Keratinocyte (primary cell): ENCODE results near the gene TRPV5.

Experiments used
- EZH2 ChIP-seq: IDR thresholded peaks from one replicate; pipeline ENCODE4 v1.6.1; 2012; ENCODE audit warnings: inconsistent platforms, mild to moderate bottlenecking, low read length, moderate library complexity
- TF ChIP-seq, protein P1 (sequence below), 3 experiments: IDR thresholded peaks in 1 of 3; conservative IDR thresholded peaks in 1 of 3; optimal IDR thresholded peaks in 1 of 3; 2 replicates in 2 of 3; 3 replicates in 1 of 3; pipeline versions ENCODE3 to v1.5.1; 2011; ENCODE audit warnings: low read length in 3 of 3, mild to moderate bottlenecking in 3 of 3, moderate library complexity in 2 of 3, control low read depth in 1 of 3, inconsistent platforms in 1 of 3; ENCODE audit not compliant: insufficient read depth in 2 of 3; ENCODE audit errors: extremely low read depth in 1 of 3

DNA sequence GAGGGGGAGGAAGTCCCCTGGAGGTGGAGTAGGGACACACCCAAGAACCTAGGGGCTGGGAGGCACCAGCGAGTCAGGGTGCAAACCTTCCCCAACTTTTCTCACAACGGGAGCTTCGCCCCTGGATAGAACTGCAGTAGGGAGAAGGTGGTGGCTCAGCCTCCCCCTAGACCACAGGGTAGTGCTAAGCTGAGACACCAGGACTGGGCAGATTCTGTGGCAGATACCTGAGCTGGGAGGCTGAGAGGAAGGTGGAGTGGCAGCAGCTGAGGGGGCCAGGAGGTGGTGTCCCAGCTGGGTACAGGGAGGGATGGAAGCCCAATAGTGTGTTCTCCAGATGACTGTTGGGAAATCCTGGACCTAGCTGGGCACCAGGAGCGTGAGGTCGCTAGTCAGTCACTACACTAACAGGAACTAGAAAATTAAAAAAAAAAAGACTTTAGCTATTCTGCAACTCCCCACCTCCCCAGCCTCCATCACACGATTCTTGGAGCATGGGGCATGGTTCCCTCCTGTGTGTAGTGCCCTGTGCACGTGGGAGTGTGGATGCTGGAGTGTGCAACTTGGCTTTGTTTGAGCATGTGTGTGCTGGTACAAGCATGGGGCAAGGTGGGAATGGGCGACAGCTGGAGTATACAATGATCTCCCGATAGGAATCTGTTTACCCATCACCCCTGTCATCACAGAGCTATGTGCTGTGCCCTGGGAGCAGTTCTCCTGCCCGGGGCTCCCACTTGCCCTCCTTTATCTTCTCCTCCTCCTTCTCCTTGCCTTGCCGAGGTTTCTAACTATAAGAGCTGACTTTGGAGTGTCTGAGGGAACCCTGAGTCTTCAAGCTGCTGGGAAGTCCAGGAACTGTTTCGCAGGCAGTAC, 39.2 kb downstream of the TRPV5 start:
- TF ChIP-seq, protein P1, sequence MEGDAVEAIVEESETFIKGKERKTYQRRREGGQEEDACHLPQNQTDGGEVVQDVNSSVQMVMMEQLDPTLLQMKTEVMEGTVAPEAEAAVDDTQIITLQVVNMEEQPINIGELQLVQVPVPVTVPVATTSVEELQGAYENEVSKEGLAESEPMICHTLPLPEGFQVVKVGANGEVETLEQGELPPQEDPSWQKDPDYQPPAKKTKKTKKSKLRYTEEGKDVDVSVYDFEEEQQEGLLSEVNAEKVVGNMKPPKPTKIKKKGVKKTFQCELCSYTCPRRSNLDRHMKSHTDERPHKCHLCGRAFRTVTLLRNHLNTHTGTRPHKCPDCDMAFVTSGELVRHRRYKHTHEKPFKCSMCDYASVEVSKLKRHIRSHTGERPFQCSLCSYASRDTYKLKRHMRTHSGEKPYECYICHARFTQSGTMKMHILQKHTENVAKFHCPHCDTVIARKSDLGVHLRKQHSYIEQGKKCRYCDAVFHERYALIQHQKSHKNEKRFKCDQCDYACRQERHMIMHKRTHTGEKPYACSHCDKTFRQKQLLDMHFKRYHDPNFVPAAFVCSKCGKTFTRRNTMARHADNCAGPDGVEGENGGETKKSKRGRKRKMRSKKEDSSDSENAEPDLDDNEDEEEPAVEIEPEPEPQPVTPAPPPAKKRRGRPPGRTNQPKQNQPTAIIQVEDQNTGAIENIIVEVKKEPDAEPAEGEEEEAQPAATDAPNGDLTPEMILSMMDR (optimal IDR thresholded peaks at IDR 0.05 in 1 of 3, IDR thresholded peaks at IDR 0.05 in 1 of 3, conservative IDR thresholded peaks at IDR 0.05 in 1 of 3; ENCODE audit: extremely low read depth in 1 of 3, insufficient read depth in 2 of 3, low read length in 3 of 3): no peak
- TF ChIP-seq EZH2: no peak
